Endometrium (tissue), 2 donors: ENCODE data around the gene PSMD1.
"Not testable (repeated sequence)": the region's sequence is repeated elsewhere in the genome, so short reads cannot be mapped to it uniquely, and the experiment has no call there.

Experiments used
- FAIRE-seq: peaks from 2 replicates; lab custom pipeline; 2012; peaks lifted over from hg19 to GRCh38; lab: Jason Lieb, UNC
- donor health status: control.
- donor health status: control.

The PSMD1 gene

DNA sequence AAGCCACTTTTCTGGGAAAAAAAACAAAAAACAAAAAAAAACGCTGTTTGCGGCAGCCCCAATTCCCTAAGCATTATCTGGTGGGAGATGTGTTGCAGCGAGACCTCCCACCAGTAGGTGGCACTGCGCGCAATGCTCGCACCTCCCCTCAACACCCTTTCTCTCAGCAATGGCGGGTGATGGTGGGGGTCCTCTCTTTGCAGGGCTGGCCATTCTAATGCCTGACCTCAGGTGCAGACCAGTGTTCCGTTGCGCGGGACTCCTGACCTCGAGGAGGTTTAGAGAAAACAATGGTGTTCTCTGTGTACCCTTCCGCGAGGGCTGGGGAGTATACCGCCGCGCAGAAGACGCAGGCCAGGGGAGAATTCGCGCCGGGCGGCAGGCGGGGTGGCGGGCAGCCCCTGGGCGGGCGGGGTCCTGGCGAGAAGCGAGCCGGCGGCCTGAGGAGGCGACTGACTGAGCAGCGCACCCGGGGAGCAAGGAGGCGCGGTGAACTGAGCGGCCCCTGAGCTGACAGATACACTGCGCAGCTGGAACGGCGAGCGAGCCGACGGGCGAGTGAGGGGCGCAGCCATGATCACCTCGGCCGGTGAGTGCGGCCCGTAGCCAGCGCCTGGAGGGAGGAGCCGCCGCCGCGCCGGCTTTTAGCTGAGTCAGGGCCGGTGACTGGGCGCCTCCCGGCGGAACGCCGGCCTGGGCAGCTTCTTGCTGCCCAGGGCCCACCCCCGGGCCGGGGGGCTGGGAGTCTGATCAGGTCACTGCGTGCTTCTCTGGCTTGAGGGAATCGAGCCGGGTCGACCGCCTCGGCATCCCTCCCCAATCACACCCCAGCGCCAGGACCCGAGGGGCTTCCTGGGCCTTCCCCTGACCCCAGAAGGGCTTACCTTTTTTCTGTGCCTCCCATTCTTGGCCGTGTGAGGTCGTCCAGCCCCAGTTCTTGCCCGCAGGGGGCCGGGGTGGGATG is at the start of gene PSMD1:
PSMD1 (plus strand) TSS at position 415 of the 964 bp plus-strand sequence; CDS start at position 574, 159 bp downstream.
- peak; percentile 88 for FAIRE-seq

DNA sequence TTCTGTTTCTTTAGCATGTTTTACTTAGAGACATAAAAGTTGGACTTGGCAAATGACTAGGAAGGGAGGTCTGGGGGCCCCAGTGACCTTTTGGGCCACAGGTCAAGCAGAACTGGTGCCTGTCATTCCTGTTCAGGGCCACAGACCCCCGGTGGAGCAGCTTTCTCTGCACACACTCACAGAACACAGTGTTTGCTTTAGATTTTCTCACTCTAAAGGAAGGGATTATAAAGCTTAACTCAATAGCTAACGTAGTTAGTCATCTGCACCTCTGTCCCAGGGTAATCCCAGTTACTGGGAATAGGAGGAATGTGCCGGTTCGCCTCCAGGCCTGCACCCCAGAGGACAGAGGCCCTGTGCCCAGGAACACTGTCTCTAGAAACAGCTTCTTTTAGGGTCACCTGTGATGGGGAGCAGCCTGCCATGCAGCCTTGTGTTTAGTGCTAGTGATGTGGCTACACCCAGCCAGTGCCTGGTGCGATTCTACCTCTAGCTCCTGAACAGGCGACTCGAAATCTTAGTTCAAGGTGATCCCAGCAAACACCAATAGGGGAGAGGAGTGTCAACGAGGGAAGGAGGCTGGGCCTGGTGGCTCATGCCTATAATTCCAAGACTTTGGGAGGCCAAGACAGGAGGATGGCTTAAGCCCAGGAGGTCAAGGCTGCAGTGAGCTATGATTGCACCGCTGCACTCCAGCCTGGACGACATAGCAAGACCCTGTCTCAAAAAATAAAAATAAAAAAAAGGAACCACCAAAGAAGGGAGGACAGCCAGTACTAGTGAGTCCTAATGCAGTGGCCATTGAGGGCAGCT is 49.2 kb upstream of the PSMD1 start:
- no peak for FAIRE-seq

DNA sequence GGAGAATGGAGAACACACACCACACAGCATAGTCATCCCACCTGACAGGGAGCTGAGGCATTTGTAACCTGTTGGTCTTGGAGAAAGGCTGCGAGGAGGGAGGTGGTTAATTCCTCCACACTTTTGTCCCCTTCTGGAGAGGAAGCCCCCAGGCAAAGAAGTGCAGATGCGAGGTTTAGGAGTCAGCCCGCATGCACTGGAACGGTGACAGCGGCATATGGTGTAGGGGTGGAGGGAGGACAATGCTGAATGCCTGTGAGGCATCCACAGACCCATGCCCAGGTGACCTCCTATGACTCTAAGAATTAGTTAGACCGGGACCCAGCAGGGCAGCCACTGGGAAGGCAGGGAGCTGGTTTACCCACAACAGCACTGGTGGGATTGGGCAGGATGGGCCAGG is 48.5 kb upstream of the PSMD1 start:
- FAIRE-seq, result no peak

DNA sequence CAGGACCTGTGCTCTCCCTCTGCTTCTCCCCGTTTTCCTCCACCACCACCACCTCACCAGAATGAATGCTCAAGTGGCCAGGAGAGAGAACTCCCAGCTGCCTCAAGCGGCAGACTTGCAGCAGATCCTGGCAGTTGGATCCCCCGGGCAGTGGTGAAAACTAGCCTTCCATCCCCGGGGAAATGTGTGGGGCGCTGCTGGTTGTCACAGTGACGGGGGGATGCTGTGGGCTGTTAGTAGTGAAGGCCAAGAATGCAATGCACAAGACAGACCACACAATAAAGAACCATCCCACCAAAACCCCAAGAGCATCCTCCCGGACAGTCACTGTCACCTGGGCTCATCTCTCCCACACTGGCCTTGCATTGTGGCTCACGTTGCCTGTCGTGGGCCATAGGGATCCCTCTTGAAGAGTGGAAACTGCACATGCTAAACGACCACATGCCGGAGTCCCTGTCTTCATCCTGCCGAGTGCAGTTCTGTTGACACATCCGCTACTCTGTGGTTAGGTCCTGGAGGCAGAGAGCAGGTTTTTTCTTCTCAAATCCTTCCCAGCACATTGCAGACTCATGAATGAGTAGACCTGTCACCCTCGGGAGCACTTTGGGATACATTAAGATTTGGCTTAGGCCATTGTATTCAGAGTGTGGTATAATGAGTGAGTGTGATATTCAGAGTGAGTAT is 47.3 kb upstream of the PSMD1 start:
- FAIRE-seq, result no peak

- no peak for FAIRE-seq
These were observed 46.4 kb upstream of the PSMD1 start for GRCh38 chr2:231010201-231010730.

DNA sequence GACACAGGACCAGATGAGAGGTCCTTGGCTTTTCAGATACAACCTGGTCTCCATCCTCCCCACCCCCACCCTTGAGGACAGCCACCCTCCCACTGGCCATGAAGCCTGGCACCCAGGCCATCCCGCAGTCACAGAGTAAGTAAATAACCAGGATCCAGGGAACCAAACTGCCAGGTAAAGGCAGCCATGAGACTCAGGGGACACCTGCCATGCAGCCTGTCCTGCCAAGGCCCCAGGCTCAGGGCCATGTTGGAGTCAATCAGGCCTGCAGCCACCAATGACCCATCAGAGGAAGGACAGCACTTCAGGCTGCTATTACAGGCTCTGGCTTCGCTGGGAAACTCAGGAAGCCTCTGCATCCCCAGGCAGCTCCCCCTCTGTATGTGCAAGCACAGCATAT is 45.1 kb upstream of the PSMD1 start:
- FAIRE-seq, result no peak

GRCh38 chr2:231012463-231012862 is 44.2 kb upstream of the PSMD1 start:
- FAIRE-seq, result no peak

DNA sequence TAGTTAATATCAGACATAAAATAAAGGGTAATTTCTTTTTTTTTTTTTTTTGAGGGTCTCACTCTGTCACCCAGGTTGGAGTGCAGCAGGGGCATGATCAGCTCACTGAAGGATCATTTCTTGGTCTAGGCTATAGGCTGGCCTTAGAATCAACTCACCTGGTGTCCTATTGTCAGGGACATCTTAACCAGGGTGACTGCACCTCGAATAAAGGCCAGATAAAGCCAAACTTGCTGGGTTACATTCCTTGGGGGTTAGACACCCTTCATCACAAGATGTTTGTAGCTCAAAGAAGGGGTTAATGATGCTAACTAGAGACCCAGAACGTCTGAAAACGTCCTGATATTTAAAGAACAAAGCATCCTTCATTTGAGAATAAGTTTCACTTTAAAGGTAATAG is 42.8 kb upstream of the PSMD1 start:
- FAIRE-seq, result no peak

DNA sequence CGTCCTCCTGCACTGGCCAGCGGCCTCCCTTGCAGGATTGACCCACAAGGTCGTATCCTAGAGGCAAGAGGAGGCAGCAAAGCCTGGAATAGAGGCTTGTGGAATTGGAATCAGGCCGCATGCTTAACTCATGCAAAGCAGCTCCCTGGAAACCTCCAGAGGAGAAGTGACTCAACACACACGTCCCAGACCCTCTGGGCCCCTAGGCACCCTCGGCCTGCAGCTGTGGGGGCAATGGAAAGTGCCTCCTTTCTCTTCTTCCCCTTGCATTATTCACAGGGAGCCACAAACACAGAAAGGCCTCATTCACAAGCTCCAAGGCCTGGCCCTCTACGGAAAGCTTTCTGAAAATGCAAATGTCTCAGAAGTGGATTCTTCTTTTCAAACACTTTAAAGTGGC is 41.2 kb upstream of the PSMD1 start:
- no peak for FAIRE-seq

DNA sequence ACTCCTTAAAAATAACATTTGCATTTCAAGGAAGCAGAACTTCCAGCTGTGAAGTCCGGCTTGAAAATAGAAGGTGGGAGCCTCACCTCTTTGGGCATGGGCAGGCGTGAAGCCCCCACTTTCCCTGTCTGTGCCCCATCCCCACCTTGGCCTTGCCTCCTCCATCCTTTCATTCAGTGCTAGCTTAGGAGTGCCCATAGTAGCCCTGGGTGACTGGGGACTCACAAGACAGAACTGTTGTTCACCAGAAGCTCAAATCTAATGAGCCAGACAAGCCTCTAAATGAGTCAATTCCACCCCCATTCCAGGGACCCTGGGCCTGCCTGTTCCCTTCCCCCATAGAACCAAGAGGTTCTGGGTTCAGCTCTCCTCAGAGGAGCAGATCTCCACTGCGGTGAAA is 40.7 kb upstream of the PSMD1 start:
- no peak for FAIRE-seq

GRCh38 chr2:231016566-231017230 is 40.0 kb upstream of the PSMD1 start:
- no peak for FAIRE-seq

- FAIRE-seq, result no peak
These were observed 39.5 kb upstream of the PSMD1 start for GRCh38 chr2:231017231-231017598.

- FAIRE-seq, result no peak
These were observed 38.5 kb upstream of the PSMD1 start for GRCh38 chr2:231018184-231018583.

- not testable (repeated sequence) for FAIRE-seq
These were observed 31.6 kb upstream of the PSMD1 start for GRCh38 chr2:231025059-231025458.

GRCh38 chr2:231028889-231029288 is 27.8 kb upstream of the PSMD1 start:
- no peak for FAIRE-seq

GRCh38 chr2:231029563-231029962 is 27.1 kb upstream of the PSMD1 start:
- FAIRE-seq, result no peak

- FAIRE-seq, result no peak
These were observed 25.9 kb upstream of the PSMD1 start for GRCh38 chr2:231030725-231031124.

GRCh38 chr2:231032575-231033140 is 24.0 kb upstream of the PSMD1 start:
- FAIRE-seq, result no peak

GRCh38 chr2:231033147-231034132 is 23.2 kb upstream of the PSMD1 start:
- no peak for FAIRE-seq

GRCh38 chr2:231034291-231034882 is 22.3 kb upstream of the PSMD1 start:
- FAIRE-seq, result no peak
